Kidney capillary endothelial cell (primary cell): Measurements from ENCODE around the gene FAM83C.

ENCODE experiments used
- DNase-seq: peaks from one replicate; pipeline ENCODE4 v3.0.0-alpha.2; 2018; ENCODE audit warnings: low spot score

Gene FAM83C

GRCh38 chr20:35291654-35292503 is at the start of gene FAM83C:
Gene FAM83C (minus strand): TSS chr20:35292425. CDS start chr20:35292304, 121 bp downstream.
- no peak for DNase-seq

GRCh38 chr20:35341366-35342028 is 49.3 kb upstream of the FAM83C start:
- no peak for DNase-seq

- DNase-seq = no peak
These were observed 48.2 kb upstream of the FAM83C start for GRCh38 chr20:35340436-35340835.

GRCh38 chr20:35339636-35340035 is 47.4 kb upstream of the FAM83C start:
- DNase-seq = no peak

GRCh38 chr20:35339007-35339406 is 46.8 kb upstream of the FAM83C start:
- DNase-seq = no peak

- no peak for DNase-seq
These were observed 42.3 kb upstream of the FAM83C start for GRCh38 chr20:35334311-35335101.

GRCh38 chr20:35333606-35334005 is 41.4 kb upstream of the FAM83C start:
- DNase-seq = no peak

- no peak for DNase-seq
These were observed 40.4 kb upstream of the FAM83C start for GRCh38 chr20:35332540-35333200.

- DNase-seq = no peak
These were observed 37.4 kb upstream of the FAM83C start for GRCh38 chr20:35329435-35330139.

GRCh38 chr20:35328689-35329088 is 36.5 kb upstream of the FAM83C start:
- DNase-seq = no peak

- no peak for DNase-seq
These were observed 36.0 kb upstream of the FAM83C start for GRCh38 chr20:35328095-35328685.

- no peak for DNase-seq
These were observed 35.1 kb upstream of the FAM83C start for GRCh38 chr20:35327074-35327976.

GRCh38 chr20:35326740-35327073 is 34.5 kb upstream of the FAM83C start:
- DNase-seq = no peak

GRCh38 chr20:35326021-35326739 is 34.0 kb upstream of the FAM83C start:
- DNase-seq = no peak

GRCh38 chr20:35325401-35325800 is 33.2 kb upstream of the FAM83C start:
- no peak for DNase-seq

- no peak for DNase-seq
These were observed 28.3 kb upstream of the FAM83C start for GRCh38 chr20:35320396-35321126.

- no peak for DNase-seq
These were observed 27.6 kb upstream of the FAM83C start for GRCh38 chr20:35319871-35320197.

GRCh38 chr20:35319192-35319870 is 27.1 kb upstream of the FAM83C start:
- DNase-seq = no peak
